Measurements from ENCODE around the gene TMEM217.

GRCh38 chr6:37177077-37177934, 80.6 kb downstream of the TMEM217 start:
- TF ChIP-seq CTCF (IDR thresholded peaks at IDR 0.05), result no peak
- no peak for TF ChIP-seq POLR2AphosphoS5 (IDR thresholded peaks at IDR 0.05)
- no peak for TF ChIP-seq POLR2A (IDR thresholded peaks at IDR 0.05)
